H7 (cell line): ENCODE results near the gene PPM1N. TPM values are rescaled to one million over a fixed set of nuclear protein-coding genes. Genes with fewer than 3 reads are reported as not detected.

Experiments
- DNase-seq: peaks from one replicate; pipeline ENCODE4 v3.0.0; 2012
- H3K27me3 ChIP-seq: 2 replicates; pipeline ENCODE4 v1.6.0; 2011; ENCODE audit warnings: mild to moderate bottlenecking, low read length; ENCODE audit not compliant: control insufficient read depth, insufficient read depth
- H3K36me3 ChIP-seq: replicated peaks from 2 replicates; pipeline ENCODE4 v1.5.1; 2011; ENCODE audit warnings: low read length; ENCODE audit not compliant: control insufficient read depth, insufficient read depth
- H3K4me3 ChIP-seq: 2 replicates; pipeline ENCODE4 v1.5.1; 2011; ENCODE audit warnings: low read depth, mild to moderate bottlenecking, control low read depth, low read length, moderate library complexity; ENCODE audit not compliant: insufficient read depth
- total RNA-seq: library from RNA; depleted of rRNA; stranded (reverse); fragments of >200 nt; shearing (Covaris generic); gene quantifications from 2 replicates; pipeline ENCODE4 v1.2.3, GENCODE V29; 2014

Gene PPM1N
- total RNA-seq, 1 experiment from 2014 or later: 4.0 TPM

- H3K27me3 ChIP-seq: peaks cover 12% of the 10 kb centered on the region; the same call in 1 of the 2 replicates
- H3K36me3 ChIP-seq: no peaks in the 10 kb centered on the region
- no peak overlapping the region for H3K4me3 ChIP-seq
- DNase-seq: no peak
These were observed 23.4 kb upstream of the PPM1N start for GRCh38 chr19:45474606-45475521.

- Histone ChIP-seq H3K4me3 (no peak overlapping the region), H3K27me3 (peaks cover 12% of the 10 kb centered on the region; the same call in 1 of the 2 replicates), H3K36me3 (no peaks in the 10 kb centered on the region)
- DNase-seq: no peak
These were observed 22.5 kb upstream of the PPM1N start for GRCh38 chr19:45475537-45476291.

- DNase-seq: no peak
- no peaks in the 10 kb centered on the region for H3K36me3 ChIP-seq
These were observed 21.9 kb upstream of the PPM1N start for GRCh38 chr19:45476304-45476703.

GRCh38 chr19:45477186-45477585, 21.1 kb upstream of the PPM1N start:
- DNase-seq: no peak
- H3K27me3 ChIP-seq: peaks cover 9% of the 10 kb centered on the region; the same call in 1 of the 2 replicates
- no peaks in the 10 kb centered on the region for H3K36me3 ChIP-seq
- H3K4me3 ChIP-seq: no peak overlapping the region

More at GRCh38 chr19:45476304-45476703, 21.9 kb upstream of the PPM1N start:
- H3K27me3 ChIP-seq: peaks cover 12% of the 10 kb centered on the region; the same call in 1 of the 2 replicates
- H3K4me3 ChIP-seq: no peak overlapping the region

GRCh38 chr19:45477713-45478453, 20.4 kb upstream of the PPM1N start:
- Histone ChIP-seq H3K27me3 (peaks cover 2% of the 10 kb centered on the region; the same call in 1 of the 2 replicates), H3K4me3 (peak overlapping the region; percentile 66), H3K36me3 (no peaks in the 10 kb centered on the region)
- DNase-seq: no peak

GRCh38 chr19:45478454-45479238, 19.6 kb upstream of the PPM1N start:
- H3K36me3 ChIP-seq: no peaks in the 10 kb centered on the region
- no peaks in the 10 kb centered on the region for H3K27me3 ChIP-seq
- H3K4me3 ChIP-seq: peak overlapping the region; percentile 66
- peak; percentile 87 for DNase-seq

GRCh38 chr19:45483033-45483432, 15.2 kb upstream of the PPM1N start:
- Histone ChIP-seq H3K27me3 (no peaks in the 10 kb centered on the region), H3K36me3 (no peaks in the 10 kb centered on the region), H3K4me3 (no peak overlapping the region)
- DNase-seq: no peak

GRCh38 chr19:45484273-45484945, 13.8 kb upstream of the PPM1N start:
- Histone ChIP-seq H3K27me3 (no peaks in the 10 kb centered on the region), H3K36me3 (peaks cover 1% of the 10 kb centered on the region; the same call in 1 of the 2 replicates), H3K4me3 (no peak overlapping the region)
- DNase-seq: no peak

GRCh38 chr19:45485305-45486077, 12.8 kb upstream of the PPM1N start:
- Histone ChIP-seq H3K4me3 (peak overlapping the region; percentile 61), H3K36me3 (peaks cover 1% of the 10 kb centered on the region; the same call in 1 of the 2 replicates), H3K27me3 (no peaks in the 10 kb centered on the region)
- peak; percentile 95 for DNase-seq

GRCh38 chr19:45488708-45489107, 9.5 kb upstream of the PPM1N start:
- Histone ChIP-seq H3K27me3 (no peaks in the 10 kb centered on the region), H3K36me3 (peaks cover 1% of the 10 kb centered on the region; the same call in 1 of the 2 replicates), H3K4me3 (no peak overlapping the region)
- no peak for DNase-seq

- Histone ChIP-seq H3K36me3 (peaks cover 1% of the 10 kb centered on the region), H3K27me3 (no peaks in the 10 kb centered on the region), H3K4me3 (no peak overlapping the region)
- no peak for DNase-seq
These were observed 8.9 kb upstream of the PPM1N start for GRCh38 chr19:45489216-45489855.

- Histone ChIP-seq H3K27me3 (peaks cover 5% of the 10 kb centered on the region; the same call in 1 of the 2 replicates), H3K4me3 (peak overlapping the region; percentile 16), H3K36me3 (peaks cover 1% of the 10 kb centered on the region)
- no peak for DNase-seq
These were observed 6.1 kb upstream of the PPM1N start for GRCh38 chr19:45492137-45492626.
